GM21367 (cell line): ENCODE results near the gene EGFLAM.

ENCODE experiments used
- ATAC-seq: cut with Tn5 transposase; IDR thresholded peaks from one replicate; pipeline ENCODE4 v1.9.1; 2021; ENCODE audit not compliant: unreplicated experiment

The EGFLAM gene

DNA sequence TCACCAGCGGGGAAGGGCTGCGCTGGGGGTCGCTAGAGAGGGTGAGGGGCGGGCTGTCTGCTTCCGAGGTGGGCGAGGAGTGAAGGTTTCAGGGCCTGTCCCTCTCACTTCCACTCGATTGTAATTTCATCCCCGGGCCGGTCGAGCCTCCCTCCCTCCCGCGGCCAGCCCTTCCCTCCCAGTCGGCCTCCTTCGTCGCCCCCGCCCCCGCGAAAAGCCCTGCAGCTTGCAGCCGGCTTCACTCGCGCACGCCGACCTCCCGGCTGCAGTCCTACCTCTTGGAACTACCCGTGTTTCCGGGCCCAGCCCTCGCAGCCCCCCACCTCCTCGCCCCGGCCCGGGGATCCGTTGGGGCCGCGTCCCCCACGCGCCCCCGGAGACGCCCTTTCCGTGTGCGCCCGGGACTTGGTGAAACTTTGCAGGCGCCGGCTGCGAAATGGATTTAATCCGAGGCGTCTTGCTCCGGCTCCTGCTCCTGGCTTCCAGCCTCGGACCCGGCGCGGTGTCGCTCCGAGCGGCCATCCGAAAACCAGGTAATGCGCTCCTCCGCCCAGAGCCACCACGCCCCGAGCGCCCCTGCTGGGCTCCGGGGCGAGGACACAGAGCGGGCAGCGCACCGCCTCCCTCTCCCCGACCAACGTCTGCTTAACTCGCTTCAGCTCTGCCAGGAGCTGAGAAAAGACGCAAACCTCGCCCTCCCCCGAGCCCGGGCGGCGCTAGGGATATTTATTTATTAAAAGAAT lies at the start of gene EGFLAM:
TSS of gene EGFLAM (plus strand) at position 241 of the 743 bp plus-strand sequence. CDS start at position 437, 196 bp downstream.
- no peak for ATAC-seq

DNA sequence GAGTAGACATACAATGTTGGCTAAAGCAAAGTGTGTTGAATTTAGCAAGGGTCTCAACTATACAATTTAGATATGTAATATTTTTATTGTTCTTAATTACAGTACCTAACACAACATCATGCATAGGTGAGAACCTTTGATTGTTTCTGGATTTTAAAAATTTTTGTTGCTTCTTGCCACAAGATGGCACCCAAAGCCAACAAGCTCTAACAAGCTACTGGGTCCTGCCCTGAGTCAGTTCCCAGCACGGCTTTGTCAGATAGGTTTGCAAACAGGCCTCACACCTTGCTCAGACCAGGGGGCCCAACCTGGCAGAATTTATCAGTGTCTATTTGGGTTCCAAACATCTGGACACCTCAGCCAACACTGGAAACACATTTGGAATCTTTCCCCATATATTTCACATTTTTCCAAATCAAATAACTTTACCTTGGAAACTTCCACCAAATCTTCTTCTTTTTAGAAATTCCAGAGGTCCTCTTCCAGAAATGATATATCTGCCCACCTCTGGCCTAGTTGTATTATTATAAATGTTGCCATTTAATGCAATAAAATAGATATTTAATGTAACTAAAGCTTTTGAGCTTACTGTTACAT lies 49.5 kb upstream of the EGFLAM start:
- no peak for ATAC-seq

DNA sequence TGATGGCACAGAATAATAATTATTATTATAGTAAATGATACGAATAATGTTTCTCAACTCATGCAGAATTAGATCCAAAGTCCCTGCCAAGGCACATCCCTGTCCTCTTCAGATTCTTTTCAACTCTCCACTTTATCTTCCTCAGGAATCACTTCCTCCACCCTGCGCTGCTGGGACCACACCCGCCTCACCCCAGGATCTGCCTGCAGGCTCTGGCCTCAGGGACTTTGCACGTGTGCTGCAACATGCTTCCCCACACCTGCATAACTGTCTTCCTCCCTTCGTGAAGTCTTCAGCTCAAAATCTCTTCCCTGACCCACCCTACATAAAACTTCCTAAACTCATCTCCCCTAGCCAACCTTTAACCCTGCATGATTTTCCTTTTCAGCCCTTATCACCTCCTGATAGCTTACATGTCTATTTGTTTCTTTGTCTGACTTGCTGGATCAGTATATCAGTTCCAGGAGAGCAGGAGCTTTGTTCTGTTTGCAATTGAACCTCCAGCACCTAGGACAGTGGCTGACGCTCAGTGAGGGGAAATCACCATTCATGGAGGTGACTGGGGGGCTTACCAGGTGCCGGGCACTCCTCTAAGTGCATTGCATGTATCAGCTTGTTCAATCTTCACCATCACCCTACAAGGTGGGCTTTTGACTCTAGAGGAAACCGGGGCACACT lies 47.5 kb upstream of the EGFLAM start:
- no peak for ATAC-seq

DNA sequence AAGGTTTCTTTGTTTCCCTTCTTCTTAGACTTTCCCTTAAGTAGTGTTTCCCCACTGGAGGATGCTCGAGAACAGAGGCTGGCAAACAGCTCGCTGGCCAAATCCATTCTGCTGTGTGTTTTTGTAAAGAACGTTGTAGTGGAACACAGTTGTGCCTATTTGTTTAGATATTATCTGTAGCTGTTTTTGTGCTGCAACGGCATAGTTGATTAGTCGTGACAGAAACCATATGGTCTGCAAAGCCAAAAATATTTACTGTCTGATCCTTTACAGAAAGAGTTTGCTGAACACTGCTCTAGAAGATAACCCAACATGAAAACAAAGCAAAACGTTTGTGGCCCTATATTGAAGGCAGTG lies 47.0 kb upstream of the EGFLAM start:
- no peak for ATAC-seq

DNA sequence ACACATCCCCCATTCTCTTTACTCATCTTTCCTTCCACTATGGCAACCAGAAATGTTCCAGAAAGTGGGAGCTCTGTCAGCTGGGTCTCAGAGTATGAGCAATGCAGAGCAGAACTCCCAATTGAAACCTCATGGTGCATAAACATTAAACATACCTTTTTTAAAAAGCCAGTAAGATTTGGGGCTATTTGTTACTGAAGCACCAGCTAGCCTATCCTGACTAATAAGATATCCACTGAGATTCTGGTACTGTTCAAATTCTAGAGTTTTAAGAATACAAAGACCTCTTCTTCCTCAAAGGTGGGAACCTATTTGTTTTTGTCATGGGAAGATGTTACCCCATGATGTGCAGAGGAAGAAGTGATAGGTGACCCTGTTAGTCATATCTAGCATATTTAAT lies 46.1 kb upstream of the EGFLAM start:
- no peak for ATAC-seq

DNA sequence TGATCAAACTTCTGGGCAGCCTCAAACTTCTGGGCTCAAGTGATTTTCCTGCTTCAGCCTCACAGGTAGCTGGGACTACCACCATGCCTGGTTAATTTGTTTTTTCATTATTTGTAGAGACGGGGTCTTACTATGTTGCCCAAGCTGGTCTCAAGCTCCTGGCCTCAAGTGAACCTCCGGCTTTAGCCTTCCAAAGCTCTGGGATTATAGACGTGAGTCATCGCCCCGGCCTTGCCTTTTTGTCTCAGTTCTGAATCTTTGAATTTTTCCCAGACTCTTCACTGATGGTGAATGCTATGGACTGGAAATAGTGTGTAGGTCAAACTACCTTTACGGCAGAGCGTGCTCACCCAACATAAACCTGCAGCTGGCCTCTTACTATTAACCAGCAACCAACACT lies 32.3 kb upstream of the EGFLAM start:
- ATAC-seq, result no peak

DNA sequence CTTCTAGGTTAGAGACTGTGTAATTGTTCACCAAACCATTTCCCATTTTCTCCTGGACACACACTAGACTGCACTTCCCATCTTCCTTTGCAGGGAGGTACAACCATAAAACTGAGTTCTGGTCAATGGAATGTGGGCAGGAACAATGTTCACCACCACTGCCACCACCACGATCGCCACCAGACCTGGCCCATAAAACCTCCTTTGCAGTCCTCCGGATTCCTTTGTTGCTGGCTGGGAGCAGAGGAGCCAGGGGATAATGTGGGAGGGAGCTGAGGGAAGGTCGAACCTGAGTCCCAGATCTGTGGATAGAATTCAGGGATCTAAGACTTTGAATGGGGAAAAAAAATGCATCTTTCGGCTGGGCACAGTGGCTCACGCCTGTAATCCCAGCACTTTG lies 29.4 kb upstream of the EGFLAM start:
- no peak for ATAC-seq

DNA sequence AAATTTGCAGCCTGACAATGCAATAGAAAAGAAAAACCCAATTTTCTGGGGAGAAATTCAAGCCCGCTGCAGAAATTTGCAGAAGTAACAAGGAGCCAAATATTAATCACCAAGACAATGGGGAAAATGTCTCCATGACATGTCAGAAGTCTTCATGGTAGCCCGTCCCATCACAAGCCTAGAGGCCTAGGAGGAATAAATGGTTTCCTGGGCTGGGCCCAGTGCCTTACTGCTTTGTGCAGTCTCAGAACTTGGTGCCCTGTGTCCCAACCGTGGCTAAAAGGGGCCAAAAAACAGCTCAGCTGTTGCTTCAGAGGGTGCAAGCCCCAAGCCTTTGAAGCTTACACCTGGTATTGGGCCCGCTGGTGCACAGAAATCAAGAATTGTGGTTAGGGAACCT lies 23.6 kb upstream of the EGFLAM start:
- no peak for ATAC-seq

DNA sequence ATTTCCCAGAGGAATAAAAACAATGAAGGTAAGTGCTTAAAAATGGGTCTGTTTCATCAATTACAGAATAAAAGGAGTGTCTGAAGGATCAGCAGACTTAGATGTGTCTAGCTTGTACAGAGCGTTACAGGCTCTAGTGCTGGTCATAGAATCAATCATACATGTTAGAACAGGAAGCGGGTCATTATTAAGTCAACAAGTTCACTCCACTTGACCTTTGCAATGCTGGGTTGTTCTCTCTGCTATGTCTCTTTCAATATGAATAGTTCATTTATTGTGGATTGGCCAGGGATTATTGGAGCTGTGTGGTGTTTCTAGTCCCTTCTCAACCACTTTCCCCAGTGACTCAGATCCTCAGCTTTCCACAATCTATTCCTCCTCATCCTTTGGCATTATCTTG lies 20.7 kb upstream of the EGFLAM start:
- no peak for ATAC-seq

DNA sequence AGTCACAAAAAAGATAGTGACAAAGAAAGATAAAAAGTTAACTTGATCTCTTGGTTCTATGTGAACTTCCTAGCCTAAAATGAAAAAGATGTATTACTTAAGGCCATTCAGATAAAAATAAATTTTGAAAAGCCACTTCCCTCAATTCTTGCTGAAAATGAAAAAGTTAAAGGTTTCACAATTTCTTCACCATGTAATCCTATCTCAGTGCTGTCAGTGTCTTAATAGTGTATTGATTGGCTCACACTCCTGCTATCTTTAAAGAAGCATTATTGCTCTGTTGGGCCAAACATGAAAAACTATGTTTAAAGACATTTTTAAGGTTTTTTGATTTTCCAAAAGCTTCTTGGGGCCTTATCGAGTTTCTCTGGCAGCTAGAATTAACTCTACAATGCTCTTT lies 18.1 kb upstream of the EGFLAM start:
- ATAC-seq, result no peak

DNA sequence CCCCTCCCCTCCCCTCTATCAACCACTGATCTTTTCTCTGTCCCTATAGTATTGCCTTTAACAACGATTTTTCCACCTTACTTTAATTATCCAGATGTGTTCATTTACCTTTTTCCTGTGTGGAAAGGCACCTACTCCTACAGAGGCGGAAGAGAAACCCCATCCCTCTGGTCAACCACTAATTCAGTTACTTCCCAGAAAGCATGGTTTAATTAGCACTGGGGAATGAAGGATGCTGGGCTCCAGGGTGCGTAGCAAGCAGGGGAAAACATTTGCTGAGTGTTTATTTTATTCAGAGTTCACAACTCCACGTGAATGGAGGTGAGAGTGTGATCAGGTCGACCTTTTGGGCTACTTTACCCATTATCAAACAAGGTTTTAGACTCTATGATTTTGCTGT lies 16.7 kb upstream of the EGFLAM start:
- no peak for ATAC-seq

DNA sequence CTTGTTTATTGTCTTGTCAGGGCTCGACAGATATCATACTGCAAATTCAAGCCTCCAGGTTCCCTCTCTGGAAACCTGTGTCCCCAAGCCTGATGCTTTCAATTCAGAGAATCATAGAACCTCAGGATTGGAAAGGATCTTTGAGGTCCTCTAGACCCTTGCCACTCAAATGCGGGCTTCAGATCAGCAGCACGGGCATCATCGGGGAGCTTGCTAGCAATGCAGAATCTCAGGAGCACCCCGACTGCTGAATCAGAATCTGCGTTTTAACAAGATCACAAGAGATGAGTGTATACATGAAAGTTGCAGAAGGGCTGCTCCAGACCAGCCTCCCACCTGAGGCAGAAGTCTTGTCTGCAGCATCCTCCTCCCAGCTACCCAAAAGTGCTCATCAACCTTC lies 13.1 kb upstream of the EGFLAM start:
- no peak for ATAC-seq

DNA sequence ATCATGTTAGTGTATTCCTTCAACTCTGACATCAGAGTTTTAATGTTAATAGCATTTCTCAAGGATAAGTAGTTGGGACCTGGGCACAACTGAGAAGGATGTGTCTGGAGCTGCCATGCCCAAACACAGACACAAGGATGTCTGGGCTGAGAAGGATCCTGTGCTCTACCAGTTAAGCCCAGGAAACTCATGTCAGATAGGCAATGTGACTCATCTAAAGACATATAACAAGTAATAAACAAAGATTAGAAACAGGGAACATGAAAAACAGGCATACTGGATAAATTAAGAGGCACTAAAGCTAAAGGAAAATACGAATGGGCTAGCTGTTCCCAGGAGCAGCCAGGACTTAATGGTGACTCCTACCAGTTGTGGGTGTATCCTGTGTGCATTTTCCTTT lies 9.1 kb upstream of the EGFLAM start:
- no peak for ATAC-seq

DNA sequence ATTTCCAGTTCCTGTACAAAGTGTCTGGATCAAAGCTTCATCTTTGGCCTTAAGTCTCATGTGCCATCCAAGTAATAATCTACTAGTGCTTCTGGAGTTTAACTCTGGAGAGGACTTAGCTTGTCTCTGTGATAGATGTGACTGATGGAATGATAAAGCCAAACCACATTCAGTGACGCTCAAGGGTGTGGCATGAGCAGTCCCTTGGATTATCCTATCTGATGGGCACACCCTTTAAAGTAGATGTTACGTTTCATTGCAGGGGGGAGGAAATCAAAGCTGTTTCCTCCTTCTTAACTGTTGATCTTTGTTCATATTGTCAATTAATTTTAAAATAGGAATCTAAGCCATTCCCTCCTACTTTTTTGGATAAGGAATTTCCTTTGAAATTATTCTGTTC lies 8.5 kb upstream of the EGFLAM start:
- no peak for ATAC-seq

DNA sequence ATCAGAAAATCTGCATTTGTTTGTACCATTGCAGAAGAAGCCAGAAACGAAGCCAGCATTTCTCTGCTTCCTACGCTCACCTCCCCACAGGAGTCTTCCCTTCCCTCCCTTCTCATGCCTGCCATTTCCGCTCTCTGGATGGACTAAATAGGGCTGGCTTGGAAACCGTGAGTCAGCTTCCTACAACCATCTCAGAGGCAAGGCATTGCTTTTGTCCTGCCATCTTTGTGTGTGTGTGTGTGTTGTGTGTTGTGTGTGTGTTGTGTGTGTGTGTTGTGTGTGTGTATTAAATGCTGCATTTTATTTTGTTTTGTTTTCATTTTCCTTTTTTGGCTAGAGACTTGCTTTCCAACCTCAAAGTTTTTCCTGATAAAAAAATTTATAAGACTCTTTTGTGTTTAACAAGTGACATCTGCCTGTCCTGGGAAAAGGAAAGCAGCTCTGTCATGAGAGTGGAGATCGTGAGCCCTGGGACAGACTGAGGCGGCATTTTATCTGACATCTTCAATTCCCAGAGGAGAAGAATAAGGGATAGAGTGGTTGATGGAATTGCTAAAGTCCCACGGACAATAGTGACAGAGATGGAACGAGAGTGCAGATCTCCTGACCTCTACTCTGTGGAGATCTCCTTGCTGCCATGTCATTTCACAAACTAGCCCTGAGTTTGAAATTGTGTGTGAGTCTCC lies 7.5 kb upstream of the EGFLAM start:
- ATAC-seq, result no peak

DNA sequence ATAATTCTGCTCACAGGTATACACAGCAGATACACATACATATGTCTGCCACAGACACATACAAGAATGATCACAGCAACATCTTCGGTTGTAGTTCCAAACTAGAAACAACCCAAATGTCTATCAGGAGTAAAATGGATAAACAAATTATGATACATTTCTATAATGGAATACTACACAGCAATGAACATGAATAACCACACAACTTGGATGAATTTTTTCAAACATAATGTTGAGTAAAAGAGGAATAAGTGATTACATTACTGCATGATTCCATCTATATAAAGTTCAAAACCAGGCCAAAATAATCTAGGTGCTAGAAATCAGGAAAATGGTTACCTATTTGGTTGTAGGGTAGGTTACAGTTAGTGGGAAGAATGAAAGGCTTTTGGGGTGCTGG lies 4.6 kb upstream of the EGFLAM start:
- no peak for ATAC-seq

DNA sequence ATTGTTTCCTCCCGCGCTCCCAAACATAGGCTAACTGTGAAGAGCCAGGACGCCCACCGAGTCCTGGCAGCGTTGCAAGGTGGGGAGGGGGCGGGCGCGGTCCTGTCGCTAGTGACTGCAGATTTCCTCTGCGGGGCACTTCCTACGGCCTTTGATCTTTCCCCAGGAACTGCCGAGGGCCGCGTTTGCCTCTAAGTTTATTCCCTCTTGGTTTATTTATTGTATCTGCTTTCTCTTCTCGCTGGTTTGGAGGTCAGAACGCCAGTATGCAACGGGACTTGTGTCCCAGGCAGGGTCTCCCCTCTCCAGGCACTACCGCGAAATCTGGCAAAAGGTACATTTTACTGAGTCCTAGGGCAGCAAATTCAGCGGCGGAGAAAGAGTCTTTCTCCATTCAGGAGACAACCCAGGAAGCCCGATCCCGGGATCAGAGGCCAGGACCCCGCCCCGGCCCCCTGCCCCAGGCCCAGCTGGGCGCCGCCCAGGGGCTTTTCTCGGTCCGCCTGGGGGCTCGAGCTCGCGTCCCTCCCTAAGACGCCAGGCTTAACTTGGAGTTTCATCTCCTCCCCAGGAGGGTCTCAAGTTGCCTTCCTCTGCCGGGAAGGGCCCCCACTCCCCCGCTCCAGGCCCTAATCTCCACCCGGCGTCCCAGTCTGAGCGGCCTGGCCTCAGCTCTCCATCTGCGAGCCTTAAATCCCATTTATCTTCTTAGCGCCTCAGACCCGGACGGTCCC lies 884 bp upstream of the EGFLAM start:
- no peak for ATAC-seq

DNA sequence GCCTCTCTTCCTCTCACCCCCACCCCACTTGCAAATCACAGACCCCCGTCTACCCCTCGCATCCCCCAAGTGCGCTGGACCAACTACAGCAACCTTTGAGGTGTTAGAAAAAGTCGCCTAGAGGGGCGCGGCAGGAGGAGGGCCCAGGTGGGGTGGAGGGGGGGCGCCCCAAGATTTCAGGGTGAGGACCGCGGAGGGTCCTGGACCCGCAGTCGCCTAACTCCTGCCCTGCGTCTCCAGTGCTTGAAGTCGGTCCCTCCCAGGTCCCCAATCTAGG lies 379 bp upstream of the EGFLAM start:
- ATAC-seq, result no peak

DNA sequence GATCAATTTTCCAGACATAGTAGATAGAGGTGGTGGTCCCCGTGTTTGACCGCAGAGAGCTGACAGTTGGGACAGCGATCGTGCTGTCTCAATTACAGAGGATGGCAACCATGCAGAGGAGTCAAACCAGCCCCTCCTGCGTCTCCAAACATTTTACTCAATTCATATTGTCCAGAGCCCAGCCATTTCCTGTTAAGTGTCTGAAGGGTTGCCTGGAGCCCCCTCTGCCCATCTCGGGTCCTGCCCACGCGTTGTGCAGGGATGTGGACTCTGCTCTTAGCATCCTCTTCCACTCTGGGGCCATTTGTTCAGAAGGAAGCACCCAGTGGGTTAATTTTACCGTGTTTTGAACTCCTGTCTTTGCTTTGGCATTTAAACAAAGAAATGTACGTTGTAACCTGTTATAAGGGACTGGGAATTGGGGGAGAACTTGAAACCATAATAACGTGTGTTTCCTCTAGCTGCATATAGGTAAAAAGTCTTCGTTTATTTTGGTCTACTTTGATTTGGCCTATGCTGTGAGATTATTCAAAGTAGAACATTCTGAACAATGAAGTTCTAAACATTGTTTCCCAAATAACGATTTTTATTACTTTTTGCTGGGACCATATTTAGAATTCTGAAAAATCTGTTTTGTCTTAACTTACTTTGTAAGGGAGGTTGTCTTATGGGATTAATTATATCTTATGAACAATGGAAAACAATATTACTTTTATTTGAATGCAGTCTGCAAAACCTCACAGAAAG lies 876 bp downstream of the EGFLAM start:
- no peak for ATAC-seq

DNA sequence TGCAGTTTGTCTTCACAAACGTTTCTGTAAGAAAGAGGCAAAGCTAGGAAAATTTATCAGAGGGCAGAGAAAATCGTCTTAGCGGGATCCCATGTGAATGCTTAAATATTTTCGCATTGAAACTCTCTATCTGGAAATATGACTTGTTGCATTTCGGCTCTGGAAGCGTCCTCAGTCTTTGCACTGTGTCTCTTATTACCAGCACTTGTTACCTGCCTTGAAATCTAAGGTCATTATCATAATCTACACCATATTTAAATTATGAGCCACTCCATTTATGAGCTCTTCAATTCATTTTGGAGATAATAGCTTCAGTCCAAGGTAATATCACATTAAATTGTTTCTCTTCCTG lies 1.4 kb downstream of the EGFLAM start:
- no peak for ATAC-seq

DNA sequence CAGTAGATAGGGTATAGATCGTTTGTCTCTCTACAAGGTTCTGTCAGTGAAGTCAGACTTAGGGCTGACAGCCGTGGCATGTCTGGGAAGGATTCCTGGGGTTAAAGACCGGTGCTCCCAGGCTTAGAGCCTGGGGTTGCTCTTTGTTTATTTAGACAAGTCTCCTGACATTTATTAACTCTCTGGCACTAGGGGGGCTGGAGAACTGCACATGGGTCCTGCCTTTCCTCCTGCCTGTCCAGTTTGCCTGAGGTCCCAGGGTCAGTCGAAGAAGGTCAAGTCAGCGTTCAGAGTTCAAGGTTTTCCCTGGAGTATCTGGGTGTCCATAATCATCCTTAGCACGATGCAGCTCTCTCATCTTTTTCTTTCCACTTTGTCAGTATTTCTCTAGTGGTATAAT lies 5.6 kb downstream of the EGFLAM start:
- no peak for ATAC-seq
